GM19099 (cell line): ENCODE measurements around the gene FIS1.

Experiments used
- POLR2A ChIP-seq: IDR thresholded peaks from 3 replicates; pipeline ENCODE4 v1.6.1; 2011; ENCODE audit warnings: low read depth; ENCODE audit not compliant: insufficient read length; ENCODE audit errors: extremely low read depth

FIS1 gene

GRCh38 chr7:101236292-101236835 is 8.5 kb downstream of the FIS1 start:
- TF ChIP-seq POLR2A = no peak

DNA sequence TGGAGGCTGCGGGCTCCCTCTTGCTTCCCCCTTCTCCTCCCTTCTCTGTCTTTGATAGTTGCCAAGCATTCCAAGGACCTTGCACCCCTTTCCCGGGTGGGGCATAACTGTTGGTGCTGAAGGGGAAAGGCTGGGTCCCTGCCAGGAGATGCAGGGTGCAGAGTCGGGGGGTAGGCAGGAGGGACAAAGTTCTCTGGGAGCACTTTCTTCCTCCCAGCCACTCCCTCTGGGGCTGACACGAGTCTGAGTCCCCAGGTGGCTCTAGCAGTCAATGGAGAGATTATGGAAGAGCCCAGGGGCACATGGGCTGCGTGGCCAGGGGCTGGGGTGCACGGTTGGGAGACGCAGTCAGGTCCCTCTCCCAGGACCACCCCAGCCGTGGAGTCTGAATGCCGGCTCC is 9.4 kb downstream of the FIS1 start:
- no peak for TF ChIP-seq POLR2A

DNA sequence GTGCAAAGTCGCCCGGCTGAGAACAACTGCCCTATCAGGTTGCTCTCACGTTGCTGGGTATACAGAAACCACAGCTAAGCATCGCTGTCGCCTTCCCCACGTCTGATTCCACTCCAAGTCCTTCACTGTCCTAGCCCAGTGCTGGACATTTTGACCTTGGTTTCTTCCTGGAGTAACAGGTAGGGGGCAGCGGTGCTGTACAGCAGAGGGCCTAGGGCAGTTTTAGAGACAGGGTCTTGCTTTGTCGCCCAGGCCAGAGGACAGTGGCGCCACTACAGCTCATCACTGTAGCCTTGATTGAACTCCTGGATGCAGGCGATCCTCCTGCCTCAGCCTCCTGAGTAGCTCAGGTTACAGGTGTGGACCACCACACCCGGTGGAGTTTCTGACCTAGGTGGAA is 9.8 kb downstream of the FIS1 start:
- no peak for TF ChIP-seq POLR2A

GRCh38 chr7:101234636-101235035 is 10.2 kb downstream of the FIS1 start:
- TF ChIP-seq POLR2A = no peak

DNA sequence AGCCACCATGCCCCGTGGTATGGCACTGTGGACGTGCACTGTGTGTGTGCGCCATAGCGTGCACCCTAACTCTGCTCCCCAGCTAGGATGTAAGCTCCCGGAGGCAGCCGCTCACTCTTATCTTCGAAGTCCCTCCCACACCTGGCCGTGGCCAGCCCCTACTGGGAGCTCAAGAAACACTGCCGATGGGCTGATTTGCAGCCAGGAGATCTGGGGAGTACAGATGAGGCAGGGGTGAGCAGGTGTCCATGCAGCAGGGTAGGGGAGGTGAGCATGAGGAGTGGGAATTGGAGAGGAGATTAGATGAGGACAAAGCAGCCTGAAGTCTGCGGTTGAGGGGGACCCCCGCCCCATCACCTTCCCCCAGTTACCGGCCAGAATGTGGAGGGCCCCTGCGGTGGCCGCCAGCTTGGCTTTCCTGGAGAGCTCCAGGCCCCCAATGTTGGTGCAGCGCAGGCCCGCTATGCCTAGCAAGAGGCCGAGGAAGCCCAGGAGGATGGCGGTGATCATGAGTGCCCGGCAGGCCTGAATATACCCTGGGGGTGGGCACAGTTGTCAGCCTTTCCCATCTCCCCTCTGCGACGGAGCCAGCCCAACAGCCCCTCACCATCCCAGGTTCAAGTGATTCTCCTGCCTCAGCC is 10.9 kb downstream of the FIS1 start:
- TF ChIP-seq POLR2A = no peak

DNA sequence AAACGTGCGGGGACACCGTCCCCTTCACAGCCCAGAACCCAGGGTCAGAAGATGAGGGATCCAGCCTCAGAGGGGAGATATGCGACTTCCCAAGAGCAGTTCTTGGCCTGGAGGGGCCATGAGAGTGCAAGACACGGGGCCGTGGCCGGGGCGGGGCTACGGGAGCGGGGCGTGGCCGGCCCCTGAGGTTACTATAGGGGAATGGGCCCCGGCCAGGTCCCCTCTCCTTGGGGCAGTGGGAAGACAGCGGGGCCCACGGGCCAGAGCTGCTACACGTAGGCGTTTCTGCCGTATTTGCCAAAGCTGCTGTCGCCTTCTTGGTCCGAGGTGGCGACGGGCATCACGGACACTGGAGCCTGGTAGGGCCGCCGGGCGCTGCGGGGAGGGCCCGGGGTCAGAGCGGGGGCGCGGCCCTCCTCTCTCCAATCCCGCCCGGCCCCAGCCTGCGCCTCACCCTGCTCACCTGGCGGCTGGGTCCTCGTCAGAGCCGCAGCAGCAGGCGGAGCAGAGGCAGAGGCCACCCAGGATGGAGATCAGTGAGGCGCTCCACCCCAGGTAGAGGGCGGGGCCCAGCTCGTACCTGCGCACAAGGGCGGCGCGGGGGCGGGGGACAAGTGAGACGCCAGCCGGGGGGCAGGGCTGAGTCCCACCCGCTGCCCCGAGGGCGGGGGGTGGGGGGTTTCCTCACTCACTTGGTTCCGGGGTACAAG is 12.6 kb downstream of the FIS1 start:
- no peak for TF ChIP-seq POLR2A

DNA sequence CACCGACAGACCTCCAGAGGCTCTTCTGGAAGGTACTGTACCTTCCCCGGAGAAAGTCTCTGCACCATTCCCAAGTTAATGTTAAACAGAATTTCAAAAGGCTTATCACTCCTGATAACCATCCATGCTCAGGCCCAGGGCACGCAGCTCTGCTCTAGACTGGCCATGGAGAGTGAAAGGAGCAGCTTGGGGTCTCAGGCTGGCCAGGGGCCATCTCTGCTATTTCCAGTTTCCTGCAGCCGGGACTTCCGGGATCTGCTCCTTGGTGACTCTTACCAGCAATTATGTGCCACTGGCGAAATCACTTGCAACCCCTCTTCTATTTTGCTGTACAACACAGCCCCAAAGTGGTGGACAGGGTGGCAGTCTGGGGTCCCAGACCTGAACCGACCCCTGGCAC is 13.2 kb downstream of the FIS1 start:
- no peak for TF ChIP-seq POLR2A

DNA sequence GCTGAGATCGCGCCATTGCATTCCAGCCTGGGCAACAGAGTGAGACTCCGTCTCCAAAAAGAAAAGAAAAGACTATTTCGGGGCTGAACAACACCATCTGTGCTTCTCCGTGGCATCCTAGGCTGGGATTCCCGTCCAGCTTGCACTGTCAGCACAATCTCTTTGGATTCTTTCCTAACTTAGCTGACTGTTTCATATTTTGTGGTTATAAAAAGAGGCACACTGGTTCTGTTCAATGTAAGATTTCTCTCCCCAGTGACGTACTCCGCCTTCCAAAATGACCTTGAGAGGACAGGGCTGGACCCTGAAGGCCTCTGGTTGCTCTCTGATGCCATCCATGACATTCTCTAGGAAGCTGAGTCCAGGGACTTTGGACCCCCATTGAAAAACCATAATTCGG is 18.2 kb downstream of the FIS1 start:
- no peak for TF ChIP-seq POLR2A

DNA sequence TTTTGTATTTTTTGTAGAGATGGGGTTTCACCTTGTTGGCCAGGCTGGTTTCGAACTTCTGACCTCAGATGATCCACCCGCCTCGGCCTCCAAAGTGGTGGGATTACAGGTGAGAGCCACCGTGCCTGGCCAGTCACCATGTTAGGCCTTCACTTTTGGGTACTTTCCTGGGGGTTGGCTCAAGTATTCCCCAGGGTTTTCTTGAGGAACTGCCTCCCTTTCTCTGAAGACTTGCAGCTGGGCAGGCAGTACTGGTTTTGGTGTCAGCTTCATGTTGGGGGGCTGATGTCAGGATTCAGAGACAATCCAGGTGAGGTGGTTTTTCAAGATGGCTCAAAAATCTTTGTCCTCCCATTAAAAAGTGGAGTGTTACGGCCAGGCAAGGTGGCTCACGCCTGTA is 19.2 kb downstream of the FIS1 start:
- TF ChIP-seq POLR2A = no peak

DNA sequence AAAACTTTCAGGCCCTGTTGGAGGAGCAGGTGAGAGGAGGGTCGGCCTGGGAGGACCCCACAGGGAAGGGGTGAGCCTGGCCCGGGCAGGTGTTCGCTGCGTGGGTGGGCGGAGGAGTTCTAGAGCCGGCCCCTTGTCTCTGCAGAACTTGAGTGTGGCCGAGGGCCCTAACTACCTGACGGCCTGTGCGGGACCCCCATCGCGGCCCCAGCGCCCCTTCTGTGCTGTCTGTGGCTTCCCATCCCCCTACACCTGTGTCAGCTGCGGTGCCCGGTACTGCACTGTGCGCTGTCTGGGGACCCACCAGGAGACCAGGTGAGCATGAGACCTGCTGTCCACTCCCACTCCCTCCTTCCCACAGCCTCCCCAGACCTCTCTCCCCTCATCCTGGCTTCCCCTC is 21.4 kb downstream of the FIS1 start:
- TF ChIP-seq POLR2A = no peak

DNA sequence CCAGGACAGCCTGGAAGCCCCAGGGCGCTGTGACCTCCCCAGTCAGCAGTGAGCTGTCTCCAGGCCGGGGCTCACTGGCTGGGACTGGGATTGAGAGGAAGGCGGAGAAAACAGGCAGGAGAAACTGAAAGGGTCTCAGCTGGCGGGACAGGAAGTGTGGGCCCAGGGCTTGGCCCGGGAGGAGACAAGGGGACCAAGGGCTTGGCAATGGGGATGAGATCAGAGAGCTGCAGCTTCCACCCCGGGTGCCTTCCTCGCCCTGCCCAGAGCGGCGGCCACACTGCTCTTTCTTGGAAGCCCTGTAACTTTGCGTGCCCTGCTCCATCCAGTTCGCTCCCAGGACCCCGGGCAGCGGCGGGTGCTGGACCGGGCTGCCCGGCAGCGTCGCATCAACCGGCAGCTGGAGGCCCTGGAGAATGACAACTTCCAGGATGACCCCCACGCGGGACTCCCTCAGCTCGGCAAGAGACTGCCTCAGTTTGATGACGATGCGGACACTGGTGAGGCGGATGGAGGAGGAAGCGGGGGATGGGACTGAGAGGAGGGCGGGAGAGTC is 22.5 kb downstream of the FIS1 start:
- TF ChIP-seq POLR2A = no peak

- TF ChIP-seq POLR2A = no peak
Measured at GRCh38 chr7:101220295-101220694, 24.6 kb downstream of the FIS1 start.

DNA sequence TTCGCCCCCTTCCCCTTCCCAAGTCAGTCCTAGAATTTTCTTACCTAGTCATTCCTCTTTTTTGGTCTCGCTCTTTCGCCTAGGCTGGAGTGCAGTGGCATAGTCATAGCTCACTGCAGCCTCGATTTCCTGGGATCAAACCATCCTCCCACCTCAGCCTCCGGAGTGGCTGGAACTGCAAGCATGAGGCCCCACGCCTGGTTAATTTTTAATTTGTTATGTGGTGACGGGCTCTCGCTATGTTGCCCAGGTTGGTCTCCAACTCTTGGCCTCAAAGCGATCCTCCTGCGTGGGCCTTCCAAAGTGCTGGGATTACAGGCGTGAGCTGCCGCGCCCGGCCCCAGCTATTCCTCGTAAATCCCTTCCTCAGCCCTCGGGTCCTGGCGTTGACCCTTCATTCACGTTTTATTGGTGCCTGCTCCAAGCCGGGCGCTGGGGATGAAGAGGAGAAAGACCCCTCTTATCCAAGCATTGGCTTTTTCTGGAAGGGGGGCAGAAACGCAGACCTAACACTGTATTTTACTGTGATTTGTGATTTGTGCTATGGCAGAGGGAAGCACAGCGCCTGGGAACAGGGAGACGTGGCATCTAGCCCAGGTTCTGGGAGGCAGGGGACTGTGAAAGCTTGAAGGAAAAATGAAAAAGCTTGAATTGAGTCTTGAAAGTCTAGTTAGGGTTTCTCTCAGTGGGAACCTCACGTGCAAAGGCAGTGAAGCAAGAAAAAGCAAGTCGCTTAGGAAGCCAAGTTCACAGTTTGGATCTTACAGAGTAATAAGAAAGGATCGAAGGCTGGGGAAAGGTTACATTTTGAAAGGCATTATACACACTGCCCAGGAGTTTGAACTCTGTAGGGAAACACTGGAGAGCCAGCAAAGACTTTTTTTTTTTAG is 26.4 kb downstream of the FIS1 start:
- peak; percentile 44 for TF ChIP-seq POLR2A

DNA sequence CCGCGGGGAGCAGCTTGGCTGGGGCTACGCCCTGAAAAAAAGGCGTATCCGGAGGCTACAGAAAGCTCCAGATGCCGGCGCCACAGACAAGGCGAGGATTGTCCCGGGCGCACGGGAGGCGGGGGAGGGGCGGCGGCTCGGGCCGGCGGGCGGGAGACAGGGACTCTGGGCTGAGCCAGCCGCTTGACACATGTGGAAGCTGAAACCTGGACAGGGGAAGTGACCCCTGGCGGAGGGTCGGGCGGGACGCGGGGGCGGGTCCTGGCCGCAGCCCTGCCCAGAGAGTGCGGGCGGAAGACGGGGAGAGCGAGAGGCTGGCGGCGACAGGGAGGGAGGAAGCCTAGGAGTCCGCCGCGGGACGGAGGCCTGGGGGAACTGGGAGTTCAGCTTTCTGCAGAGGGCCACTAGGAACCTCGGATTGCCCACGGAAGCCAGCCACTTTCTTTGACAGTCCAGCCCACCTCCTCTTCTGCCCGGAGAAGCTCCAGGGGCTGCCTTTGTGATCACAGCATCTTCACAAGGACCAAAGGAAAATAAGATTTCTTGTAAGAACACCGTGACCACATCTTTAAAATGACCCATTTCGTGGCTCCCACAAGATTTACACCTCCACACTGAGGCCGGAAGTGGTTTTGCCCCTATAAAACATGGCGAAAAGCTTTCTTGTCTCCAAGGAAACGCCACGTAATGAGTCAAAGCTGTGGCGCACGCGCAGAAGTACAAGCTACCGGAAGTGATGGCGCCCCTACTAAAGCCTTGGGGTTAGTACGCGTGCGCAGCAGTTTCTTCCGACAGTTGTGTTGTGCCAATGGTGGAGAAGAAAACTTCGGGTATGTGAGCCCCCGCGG is 27.3 kb downstream of the FIS1 start, which contains the start of the genes PLOD3 and ZNHIT1:
Gene PLOD3 (minus strand): TSS at position 194 of the 848 bp plus-strand sequence. CDS start 307 bp downstream, outside the sequence.
Gene ZNHIT1 (plus strand): TSS at position 778 of the 848 bp plus-strand sequence. CDS start 31 bp downstream, at position 809.
- TF ChIP-seq POLR2A = peak; percentile 48
